IMR-90 (cell line): ENCODE measurements around the gene AKT3. TPM values are rescaled to one million over a fixed set of nuclear protein-coding genes. Genes with fewer than 3 reads are reported as not detected.

Experiments
- ATAC-seq: fragments of 200-7000 bp; cut with Tn5 transposase; 2 replicates; pipeline ENCODE4 v1.9.1; 2020; ENCODE audit warnings: low read depth, mild to moderate bottlenecking, moderate library complexity
- BruUV-seq: library from RNA; stranded (reverse); fragments of 400-500 nt; replicated peaks from 2 replicates; lab custom pipeline; 2021; lab: Mats Ljungman, UMichigan
- CTCF ChIA-PET: fragments of 300-600 bp; formaldehyde crosslinking; extraction: SDS; loops from one replicate; lab custom pipeline; 2021; ENCODE audit warnings: antibody characterized with exemption; lab: Yijun Ruan, JAX
- POLR2A ChIA-PET: fragments of 300-600 bp; sonication (Branson Sonifier 250); formaldehyde crosslinking; loops from one replicate; lab custom pipeline; 2022; ENCODE audit warnings: antibody characterized with exemption; ENCODE audit not compliant: unreplicated experiment; lab: Charles Lee
- DNase-seq: peaks from one replicate; pipeline ENCODE4 v3.0.0; 2013
- H2AFZ ChIP-seq: replicated peaks from 2 replicates; pipeline ENCODE3; 2013; ENCODE audit warnings: low read length, mild to moderate bottlenecking; ENCODE audit not compliant: poor library complexity
- H2AK5ac ChIP-seq: 2 replicates; pipeline ENCODE4 v1.6.1; 2013; ENCODE audit warnings: low read depth, low read length, inconsistent platforms
- H2AK9ac ChIP-seq: replicated peaks from 2 replicates; pipeline ENCODE3; 2013; ENCODE audit warnings: mild to moderate bottlenecking, low read depth, low read length, moderate library complexity; ENCODE audit not compliant: poor library complexity
- H2BK120ac ChIP-seq: 2 replicates; pipeline ENCODE4 v1.6.1; 2013; ENCODE audit warnings: low read depth, low read length, inconsistent platforms
- H2BK15ac ChIP-seq: 3 replicates; pipeline ENCODE4 v1.6.1; 2013; ENCODE audit warnings: low read depth, low read length, inconsistent platforms
- H2BK20ac ChIP-seq: 2 replicates; pipeline ENCODE4 v1.6.1; 2013; ENCODE audit warnings: low read depth, mild to moderate bottlenecking, inconsistent platforms, low read length, moderate library complexity
- H2BK5ac ChIP-seq: 2 replicates; pipeline ENCODE4 v1.6.1; 2013; ENCODE audit warnings: mild to moderate bottlenecking, low read depth, low read length, inconsistent platforms; ENCODE audit not compliant: poor library complexity, severe bottlenecking
- H3K14ac ChIP-seq: replicated peaks from 2 replicates; pipeline ENCODE4 v1.6.1; 2013; ENCODE audit warnings: low read depth, low read length, inconsistent platforms
- H3K18ac ChIP-seq: 2 replicates; pipeline ENCODE4 v1.6.1; 2013; ENCODE audit warnings: low read depth, low read length, control low read depth
- H3K23ac ChIP-seq: 2 replicates; pipeline ENCODE4 v1.6.1; 2013; ENCODE audit warnings: low read depth, low read length, inconsistent platforms
- H3K27ac ChIP-seq: 2 replicates; pipeline ENCODE4 v1.5.1; 2013; ENCODE audit warnings: mild to moderate bottlenecking, control low read depth, low read length; ENCODE audit not compliant: insufficient read depth
- H3K27me3 ChIP-seq: 2 replicates; pipeline ENCODE4 v1.6.1; 2013; ENCODE audit warnings: low read length; ENCODE audit not compliant: control insufficient read depth, insufficient read depth
- H3K36me3 ChIP-seq: 2 replicates; pipeline ENCODE4 v1.6.1; 2013; ENCODE audit warnings: low read length, mixed read lengths; ENCODE audit not compliant: control insufficient read depth, insufficient read depth
- H3K4ac ChIP-seq: 2 replicates; pipeline ENCODE4 v1.6.1; 2013; ENCODE audit warnings: low read depth, low read length, inconsistent platforms
- H3K4me1 ChIP-seq: 2 replicates; pipeline ENCODE4 v1.6.1; 2013; ENCODE audit warnings: low read length, mixed read lengths; ENCODE audit not compliant: control insufficient read depth, insufficient read depth
- H3K4me2 ChIP-seq: 2 replicates; pipeline ENCODE4 v1.6.1; 2013; ENCODE audit warnings: low read depth, mild to moderate bottlenecking, control low read depth, low read length, moderate library complexity
- H3K4me3 ChIP-seq: 2 replicates; pipeline ENCODE4 v1.5.1; 2013; ENCODE audit warnings: low read depth, mild to moderate bottlenecking, control low read depth, low read length, moderate library complexity; ENCODE audit not compliant: insufficient read depth
- H3K56ac ChIP-seq: 2 replicates; pipeline ENCODE4 v1.6.1; 2013; ENCODE audit warnings: low read length, inconsistent platforms; ENCODE audit not compliant: insufficient read depth; ENCODE audit errors: extremely low read depth
- H3K79me1 ChIP-seq, 2 experiments: 2 replicates each; pipeline ENCODE4 v1.6.1; 2013; ENCODE audit warnings: low read length in 2 of 2, inconsistent platforms in 1 of 2, low read depth in 1 of 2
- H3K9ac ChIP-seq: 2 replicates; pipeline ENCODE4 v1.6.1; 2013; ENCODE audit warnings: low read depth, low read length, control low read depth
- H3K9me1 ChIP-seq: 2 replicates; pipeline ENCODE4 v1.6.1; 2013; ENCODE audit warnings: low read length, inconsistent platforms; ENCODE audit not compliant: insufficient read depth
- H3K9me3 ChIP-seq: 2 replicates; pipeline ENCODE4 v1.6.1; 2013; ENCODE audit warnings: low read length; ENCODE audit not compliant: control insufficient read depth, insufficient read depth
- H4K20me1 ChIP-seq: 2 replicates; pipeline ENCODE4 v1.6.1; 2013; ENCODE audit warnings: low read length, inconsistent platforms; ENCODE audit not compliant: insufficient read depth
- H4K5ac ChIP-seq: 2 replicates; pipeline ENCODE4 v1.6.1; 2013; ENCODE audit warnings: mild to moderate bottlenecking, low read depth, low read length, control low read depth
- H4K8ac ChIP-seq, 2 experiments: 2 replicates each; pipeline ENCODE4 v1.6.1; 2013; ENCODE audit warnings: low read depth in 2 of 2, low read length in 2 of 2, control low read depth in 1 of 2, inconsistent platforms in 1 of 2
- H4K91ac ChIP-seq: 2 replicates; pipeline ENCODE4 v1.6.1; 2013; ENCODE audit warnings: low read depth, low read length, inconsistent platforms; ENCODE audit not compliant: insufficient read depth
- BHLHE40 ChIP-seq: fragments of 150-350 bp; IDR thresholded peaks from 2 replicates; pipeline ENCODE4 v1.6.1; 2016; ENCODE audit warnings: mild to moderate bottlenecking, low read depth, low read length
- CTCF ChIP-seq: conservative IDR thresholded peaks from 2 replicates; pipeline ENCODE4 v1.5.1; 2012; ENCODE audit warnings: mild to moderate bottlenecking, low read depth, low read length, improper control_type of control experiment
- ELK1 ChIP-seq: fragments of 150-350 bp; IDR thresholded peaks from 2 replicates; pipeline ENCODE4 v1.6.1; 2016; ENCODE audit warnings: low read depth, mild to moderate bottlenecking, low read length, moderate library complexity, borderline replicate concordance
- FOS ChIP-seq: fragments of 150-350 bp; IDR thresholded peaks from 2 replicates; pipeline ENCODE4 v1.6.1; 2016; ENCODE audit warnings: low read depth, low read length
- MAFK ChIP-seq: IDR thresholded peaks from 2 replicates; pipeline ENCODE4 v1.6.1; 2012; ENCODE audit warnings: low read depth, low read length, improper control_type of control experiment
- MAZ ChIP-seq: IDR thresholded peaks from 2 replicates; pipeline ENCODE4 v1.6.1; 2012; ENCODE audit warnings: low read depth, mild to moderate bottlenecking, low read length, improper control_type of control experiment, moderate library complexity, borderline replicate concordance
- MXI1 ChIP-seq: IDR thresholded peaks from 2 replicates; pipeline ENCODE4 v1.6.1; 2012; ENCODE audit warnings: low read depth, mild to moderate bottlenecking, low read length, moderate library complexity, borderline replicate concordance
- NFE2L2 ChIP-seq: fragments of 150-350 bp; IDR thresholded peaks from 2 replicates; pipeline ENCODE4 v1.6.1; 2016; ENCODE audit warnings: low read depth, mild to moderate bottlenecking, low read length
- POLR2A ChIP-seq: IDR thresholded peaks from 2 replicates; pipeline ENCODE4 v1.6.1; 2012; ENCODE audit warnings: mild to moderate bottlenecking, low read depth, low read length
- RCOR1 ChIP-seq: IDR thresholded peaks from 2 replicates; pipeline ENCODE4 v1.6.1; 2012; ENCODE audit warnings: mild to moderate bottlenecking, low read length, improper control_type of control experiment; ENCODE audit not compliant: insufficient replicate concordance
- RFX5 ChIP-seq: IDR thresholded peaks from 2 replicates; pipeline ENCODE4 v1.8.0; 2012; ENCODE audit warnings: low read depth, mild to moderate bottlenecking, low read length, moderate library complexity
- SMC3 ChIP-seq: fragments of 150-350 bp; IDR thresholded peaks from 2 replicates; pipeline ENCODE4 v1.6.1; 2016; ENCODE audit warnings: low read depth, mild to moderate bottlenecking, antibody characterized with exemption, low read length, moderate library complexity
- USF2 ChIP-seq: fragments of 150-350 bp; IDR thresholded peaks from 2 replicates; pipeline ENCODE4 v1.6.1; 2017; ENCODE audit warnings: mild to moderate bottlenecking, antibody characterized with exemption, low read length, low read depth
- WGBS, 2 experiments: methylation state at CpG; one replicate each; pipeline versions ENCODE4 v1.1.5 to v1.1.7; 2013; ENCODE audit warnings: missing lambda C conversion rate in 2 of 2; ENCODE audit not compliant: insufficient read length in 1 of 2; ENCODE audit errors: extremely low coverage in 2 of 2; 5-methylcytosine and 5-hydroxymethylcytosine counted together
- dilution Hi-C: fragments of 300-500 bp; cut with HindIII; formaldehyde crosslinking; loops from one replicate; pipeline ENCODE4 v1.14.3; 2018; ENCODE audit warnings: low sequenced_read_pairs; ENCODE audit not compliant: unreplicated experiment
- in situ Hi-C: fragments of 300-500 bp; cut with MboI; formaldehyde crosslinking; loops from 3 replicates; pipeline ENCODE4 v1.14.3; 2019; ENCODE audit warnings: low sequenced_read_pairs, inconsistent platforms, mixed read lengths
- intact Hi-C: fragments of 100-400 bp; cut with micrococcal nuclease; formaldehyde crosslinking; loops from 2 replicates; pipeline ENCODE4 v1.10.0; 2022
- polyA plus RNA-seq, 3 experiments: library from polyadenylated mRNA; depleted of rRNA; stranded (reverse); fragments of >200 nt; gene quantifications; 2 replicates each; pipeline ENCODE4 v1.2.3, GENCODE V29; 2012; ENCODE audit warnings: low replicate concordance in 1 of 3
- total RNA-seq: library from RNA; depleted of rRNA; stranded (reverse); fragments of >200 nt; gene quantifications from 2 replicates; pipeline ENCODE4 v1.2.3, GENCODE V29; 2012

AKT3 gene
- total and polyA plus RNA-seq, 2 of the 4 experiments (the other 2 are of a cell fraction) = 15.2 to 19.4 TPM

DNA sequence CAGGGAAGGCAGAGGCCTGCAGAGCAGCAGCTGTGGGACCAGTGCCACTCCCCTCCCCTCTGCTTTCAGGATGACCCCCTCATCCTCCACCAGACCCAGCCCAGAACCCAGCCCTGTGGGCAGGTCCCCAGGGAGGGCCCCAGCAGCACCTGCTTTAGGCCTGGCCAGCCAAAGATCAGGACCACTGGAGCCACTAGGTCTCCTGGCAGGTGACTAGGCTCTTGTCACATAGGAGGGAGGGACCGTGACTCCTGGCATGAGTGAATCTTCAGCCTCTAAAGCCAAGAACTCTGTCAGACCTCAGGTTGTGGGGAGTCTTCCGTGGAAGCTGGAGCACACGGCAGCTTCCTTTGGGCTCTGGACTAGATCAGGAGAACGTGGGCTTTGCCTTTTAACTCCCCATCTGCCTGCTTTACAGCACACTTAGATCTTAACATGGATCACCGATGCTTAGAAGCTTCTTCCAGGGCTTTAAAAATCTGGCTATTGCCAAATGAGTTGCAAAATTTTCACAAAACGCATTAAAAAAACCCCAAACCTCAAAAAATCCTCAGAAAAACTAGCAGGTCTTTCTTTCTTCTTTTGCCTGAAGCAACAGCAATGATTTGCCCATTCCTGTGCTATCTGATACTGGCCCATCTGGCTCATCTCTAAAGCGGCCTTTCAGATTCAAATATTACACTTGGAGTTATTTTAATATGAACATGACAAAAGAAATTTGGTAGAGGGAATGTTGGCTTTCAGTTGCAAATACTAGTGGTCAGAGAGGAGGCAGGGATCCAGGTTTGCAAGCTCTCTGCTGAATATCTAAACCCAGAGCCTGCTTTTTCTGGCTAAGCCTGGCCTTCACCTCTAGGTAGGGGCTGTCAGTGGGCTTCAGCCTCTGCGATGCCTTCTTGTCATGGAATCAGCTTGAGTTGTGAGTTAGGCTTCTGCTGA, 359.0 kb downstream of the AKT3 start:
- dilution Hi-C loops = no loop called here
- Histone ChIP-seq H2AK9ac (no peak overlapping the region), H3K79me1 (peaks cover 0 to 4% of the 10 kb centered on the region in 2 experiments; a peak in 1 of 4 replicates), H4K8ac (no peak overlapping the region), H3K9me1 (peaks cover 3% of the 10 kb centered on the region; the same call in 1 of the 2 replicates), H3K18ac (peak overlapping the region; percentile 59; the same call in 1 of the 2 replicates), H3K14ac (no peak overlapping the region), H3K9ac (no peak overlapping the region), H3K9me3 (no peaks in the 10 kb centered on the region), H3K27me3 (no peaks in the 10 kb centered on the region), H3K4ac (no peak overlapping the region), H2AK5ac (no peak overlapping the region; the same call in 1 of the 2 replicates), H3K23ac (no peak overlapping the region), H2BK5ac (no peak overlapping the region), H3K56ac (no peak overlapping the region), H3K36me3 (no peaks in the 10 kb centered on the region; the same call in 1 of the 2 replicates), H3K4me2 (no peak overlapping the region), H2AFZ (no peak overlapping the region), H2BK15ac (no peak overlapping the region), H4K20me1 (no peaks in the 10 kb centered on the region), H3K4me1 (peaks cover 18% of the 10 kb centered on the region), H2BK120ac (no peak overlapping the region), H2BK20ac (no peak overlapping the region), H3K27ac (peak overlapping the region; percentile 54; the same call in 1 of the 2 replicates), H4K5ac (0 out of 2 replicates have a peak overlapping the region, but pooled peaks have one; percentile 60), H3K4me3 (no peak overlapping the region), H4K91ac (no peak overlapping the region)
- CTCF ChIA-PET = no interaction called here
- POLR2A ChIA-PET = interaction anchor here (0.5 kb wide), 1 partner anchor 91 kb away, joined by 4 read pairs; no protein-coding TSS in a partner anchor
- 83% methylated on average over 2 of the region's 8 CpGs; no CpG with 5 or more reads in 1 of the 2 experiments for WGBS, 2 experiments
- no TSS peak for BruUV-seq
- DNase-seq = peak; percentile 77
- in situ Hi-C loops = loop anchor here (25.0 kb wide), 1 partner anchor 796 kb away; no protein-coding TSS in a partner anchor
- intact Hi-C loops = no loop called here
- peak; percentile 22 for ATAC-seq
- TF ChIP-seq USF2 = no peak
- TF ChIP-seq CTCF = no peak
- no peak for TF ChIP-seq MAZ
- TF ChIP-seq POLR2A = no peak
- TF ChIP-seq SMC3 = no peak
- TF ChIP-seq RCOR1 = no peak
- TF ChIP-seq BHLHE40 = no peak
- no peak for TF ChIP-seq ELK1
- TF ChIP-seq NFE2L2 = no peak
- no peak for TF ChIP-seq FOS
- no peak for TF ChIP-seq RFX5
- TF ChIP-seq MAFK = no peak
- TF ChIP-seq MXI1 = no peak
